Activated T-helper 2 cell treated with anti-CD3 and anti-CD28 coated beads, Interferon-gamma antibody, Interleukin-2, Interleukin-4, amounts not matched to agents 10 μg/mL and 5 μg/mL and 100 μg/mL, durations not matched to agents 14 hours and 24 hours and 36 hours (primary cell): ENCODE data around the gene INTS11. TPM values are rescaled to one million over a fixed set of nuclear protein-coding genes. Genes with fewer than 3 reads are reported as not detected.

Experiments used
- DNase-seq: peaks from one replicate; pipeline ENCODE4 v3.0.0; 2021; ENCODE audit warnings: low spot score
- H3K27ac Mint-ChIP-seq: one replicate; pipeline ENCODE4 v1.8.0; 2021; ENCODE audit warnings: mixed read lengths
- H3K27me3 Mint-ChIP-seq: one replicate; pipeline ENCODE4 v1.8.0; 2021; ENCODE audit warnings: low read depth, mixed read lengths
- H3K36me3 Mint-ChIP-seq: one replicate; pipeline ENCODE4 v1.8.0; 2021; ENCODE audit warnings: low read depth, mixed read lengths
- H3K4me1 Mint-ChIP-seq: one replicate; pipeline ENCODE4 v1.8.0; 2021; ENCODE audit warnings: low read depth, mixed read lengths
- H3K4me3 Mint-ChIP-seq: one replicate; pipeline ENCODE4 v1.8.0; 2021; ENCODE audit warnings: low read depth, mild to moderate bottlenecking, moderate library complexity, mixed read lengths
- H3K9me3 Mint-ChIP-seq: one replicate; pipeline ENCODE4 v1.8.0; 2021; ENCODE audit warnings: mixed read lengths
- intact Hi-C: fragments of 100-400 bp; cut with micrococcal nuclease; formaldehyde crosslinking; loops from one replicate; pipeline ENCODE4 v1.15.1; 2023
- total RNA-seq: library from RNA; stranded (reverse); gene quantifications from 2 replicates; pipeline ENCODE4 v1.2.3, GENCODE V29; 2022

INTS11 gene
- total RNA-seq, 1 donor from 2014 or later, result 127 TPM

DNA sequence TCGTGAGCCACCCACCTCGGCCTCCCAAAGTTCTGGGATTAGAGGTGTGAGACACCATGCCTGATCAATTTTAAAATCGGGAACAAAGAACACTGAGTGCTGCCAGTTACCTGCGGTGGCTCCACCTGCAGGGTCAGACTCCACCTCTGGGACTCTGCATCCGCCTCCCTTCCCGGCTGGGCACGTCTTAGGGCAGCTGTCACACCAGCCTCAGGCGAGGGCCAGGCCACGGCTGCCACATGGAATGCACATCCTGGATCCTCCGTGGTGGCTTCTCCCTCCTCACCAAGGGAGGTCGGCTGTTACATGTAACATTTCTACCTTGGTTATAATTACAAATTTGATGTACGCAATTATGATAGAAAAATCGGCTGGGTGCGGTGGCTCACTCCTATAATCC, 39.8 kb upstream of the INTS11 start:
- Mint-ChIP-seq H3K36me3 (no peaks in the 10 kb centered on the region), H3K4me3 (no peak overlapping the region), H3K4me1 (peaks cover 2% of the 10 kb centered on the region), H3K27me3 (peaks cover 11% of the 10 kb centered on the region), H3K9me3 (no peaks in the 10 kb centered on the region), H3K27ac (no peak overlapping the region)
- intact Hi-C loops, result no loop called here
- no peak for DNase-seq

DNA sequence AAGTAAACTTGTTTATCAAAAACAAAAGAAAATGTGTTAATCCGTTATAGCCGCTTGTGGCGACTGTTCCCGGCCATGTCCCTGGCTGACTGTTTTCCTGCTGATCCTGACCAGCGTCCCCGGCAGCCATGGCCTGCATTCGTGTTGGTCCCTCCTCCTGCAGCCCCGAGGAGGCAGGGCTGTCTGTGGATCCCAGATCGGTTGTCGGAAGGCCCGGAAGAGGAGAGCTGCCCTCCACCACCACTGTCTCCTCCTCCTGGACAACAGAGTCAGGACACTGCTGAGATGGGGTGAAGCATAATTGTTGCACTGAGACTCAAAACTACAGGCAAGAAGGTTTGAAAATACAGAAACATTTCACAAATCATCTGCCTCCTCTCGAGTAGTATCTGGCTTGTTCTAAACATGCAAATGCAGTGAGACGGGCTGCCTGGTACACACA, 37.5 kb upstream of the INTS11 start:
- no peak overlapping the region for H3K4me3 Mint-ChIP-seq
- H3K36me3 Mint-ChIP-seq, result no peaks in the 10 kb centered on the region
- intact Hi-C loops, result no loop called here
- peaks cover 18% of the 10 kb centered on the region for H3K27me3 Mint-ChIP-seq
- no peaks in the 10 kb centered on the region for H3K9me3 Mint-ChIP-seq
- no peak overlapping the region for H3K27ac Mint-ChIP-seq
- H3K4me1 Mint-ChIP-seq, result peaks cover 6% of the 10 kb centered on the region
- no peak for DNase-seq

DNA sequence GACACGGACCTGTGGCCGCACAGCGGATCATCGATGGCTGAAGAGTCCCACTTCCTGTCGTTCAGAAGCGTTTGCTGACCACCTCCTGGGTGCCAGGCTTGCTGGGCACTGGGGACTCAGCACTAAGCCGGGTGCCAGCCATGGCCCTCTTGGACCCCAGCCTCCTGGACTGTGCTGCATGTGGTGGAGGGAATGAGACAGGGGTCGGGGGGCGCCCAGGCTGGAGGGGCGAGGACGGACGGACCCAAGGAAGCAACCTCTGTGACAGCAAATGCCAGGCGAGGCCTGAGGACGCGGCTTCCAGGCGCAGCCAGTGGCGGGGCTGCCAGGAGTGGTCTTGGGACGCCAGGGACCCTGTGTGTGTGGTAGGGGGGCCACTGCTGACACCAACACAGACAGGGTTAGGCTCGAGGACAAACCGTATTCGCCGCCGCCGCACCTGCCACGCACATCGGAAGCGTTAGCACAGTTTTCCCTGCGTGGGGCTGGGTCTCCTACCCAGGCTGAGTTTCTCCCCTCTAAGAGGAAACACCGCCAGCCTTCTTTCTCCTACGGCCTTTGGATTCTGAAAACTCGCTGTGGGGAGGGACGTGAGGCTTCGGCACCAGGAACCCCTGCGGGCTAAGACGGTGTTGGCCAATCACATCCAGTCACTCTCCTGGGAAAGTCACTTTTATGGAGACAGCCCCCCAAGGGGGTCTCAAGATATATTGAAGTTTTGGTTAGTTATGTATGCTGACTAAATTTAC, 36.9 kb upstream of the INTS11 start:
- Mint-ChIP-seq H3K27ac (no peak overlapping the region), H3K36me3 (no peaks in the 10 kb centered on the region), H3K27me3 (peaks cover 18% of the 10 kb centered on the region), H3K4me3 (no peak overlapping the region), H3K9me3 (no peaks in the 10 kb centered on the region), H3K4me1 (peaks cover 6% of the 10 kb centered on the region)
- intact Hi-C loops, result no loop called here
- DNase-seq, result no peak

DNA sequence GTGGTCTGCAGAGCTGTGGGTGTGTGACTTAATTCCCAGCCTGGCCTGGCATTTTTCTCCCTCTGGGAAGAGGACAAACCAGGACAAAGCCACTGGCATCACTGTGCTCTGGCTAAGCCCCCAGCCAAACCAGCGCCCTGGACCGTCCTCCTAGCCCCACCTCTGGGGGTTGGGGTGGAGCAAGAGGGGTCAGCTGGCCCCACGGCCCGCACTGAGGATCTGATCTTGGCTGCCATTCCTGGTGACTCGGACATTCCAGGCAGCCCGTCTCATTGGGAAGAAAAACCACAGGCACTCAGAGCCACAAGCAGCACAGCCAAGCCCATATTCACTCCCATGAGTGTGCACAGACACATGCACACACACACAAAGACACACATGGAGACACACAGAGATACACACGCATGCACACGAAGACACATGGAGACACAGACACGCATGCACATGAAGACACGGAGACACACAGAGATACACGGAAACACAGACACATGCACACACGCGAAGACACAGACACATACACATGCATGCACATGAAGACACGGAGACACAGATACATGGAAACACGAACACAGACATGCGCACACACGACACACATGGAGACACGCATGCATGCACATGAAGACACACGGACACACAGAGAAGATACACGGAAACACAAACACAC, 36.2 kb upstream of the INTS11 start:
- H3K4me3 Mint-ChIP-seq, result no peak overlapping the region
- no peaks in the 10 kb centered on the region for H3K36me3 Mint-ChIP-seq

DNA sequence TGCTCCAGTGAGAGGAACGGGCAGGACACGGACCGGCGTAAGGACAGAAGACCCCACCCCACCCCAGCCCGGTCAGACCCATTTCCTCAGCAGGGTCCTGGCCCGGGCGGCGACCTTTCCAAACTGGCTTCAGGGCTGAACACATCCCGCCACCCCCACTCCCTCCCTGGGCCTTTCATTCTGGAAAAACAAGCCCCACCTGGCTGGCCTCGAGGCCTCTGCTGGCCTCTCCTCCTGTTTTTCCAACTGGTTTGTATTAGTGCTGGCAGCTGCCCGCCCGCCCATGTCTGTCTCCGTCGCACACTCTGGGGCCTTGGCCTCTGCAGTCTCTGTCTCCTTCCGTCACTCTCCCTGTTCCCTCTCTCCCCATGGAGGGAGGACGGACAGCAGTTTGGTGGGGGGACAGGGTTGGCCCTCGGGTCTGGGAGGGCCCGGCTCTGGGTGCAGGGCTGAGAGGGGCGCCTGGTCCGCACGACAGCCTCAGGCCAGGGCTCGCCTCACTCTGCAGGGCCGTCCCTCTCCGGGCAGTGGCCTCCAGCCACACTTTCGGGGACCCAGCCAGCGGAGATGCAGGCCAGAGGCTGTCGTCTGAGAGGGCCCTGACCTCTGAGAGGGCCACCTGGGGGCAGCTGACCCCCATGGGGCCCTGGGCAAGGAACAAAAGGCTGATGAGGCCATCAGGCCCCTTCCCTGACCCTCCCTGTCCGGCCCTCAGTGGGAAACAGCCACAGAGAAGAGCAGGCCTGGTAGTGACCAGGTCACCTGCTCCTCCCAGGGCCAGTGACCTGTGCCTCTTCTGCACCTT, 35.4 kb upstream of the INTS11 start:
- Mint-ChIP-seq H3K9me3 (no peaks in the 10 kb centered on the region), H3K27me3 (peaks cover 18% of the 10 kb centered on the region), H3K27ac (no peak overlapping the region), H3K4me3 (no peak overlapping the region), H3K36me3 (no peaks in the 10 kb centered on the region), H3K4me1 (peaks cover 6% of the 10 kb centered on the region)
- no peak for DNase-seq
- intact Hi-C loops, result no loop called here

More for the DNA sequence above, 36.2 kb upstream of the INTS11 start:
- no peak for DNase-seq
- Mint-ChIP-seq H3K9me3 (no peaks in the 10 kb centered on the region), H3K4me1 (peaks cover 6% of the 10 kb centered on the region), H3K27me3 (peaks cover 18% of the 10 kb centered on the region), H3K27ac (no peak overlapping the region)
- intact Hi-C loops, result no loop called here

DNA sequence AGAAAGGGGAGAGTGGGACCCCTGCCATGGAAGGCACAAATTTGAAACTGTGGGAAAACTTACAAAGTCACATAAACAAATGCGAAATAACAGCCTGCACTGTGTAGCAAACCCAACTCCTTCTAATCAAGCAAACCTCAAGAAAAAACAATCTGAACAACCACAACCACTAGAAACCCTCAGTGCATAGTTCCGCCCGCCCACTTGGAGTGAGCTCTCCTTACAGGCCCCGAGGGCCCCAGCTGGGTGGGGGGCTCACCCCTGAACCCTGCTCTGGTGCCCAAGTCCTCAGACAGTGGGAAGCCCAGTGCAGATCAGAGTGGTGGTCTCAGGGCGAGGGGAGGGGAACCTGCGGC, 34.8 kb upstream of the INTS11 start:
- Mint-ChIP-seq H3K4me1 (peaks cover 6% of the 10 kb centered on the region), H3K4me3 (no peak overlapping the region), H3K9me3 (no peaks in the 10 kb centered on the region), H3K27ac (no peak overlapping the region), H3K27me3 (peaks cover 18% of the 10 kb centered on the region), H3K36me3 (no peaks in the 10 kb centered on the region)
- intact Hi-C loops, result no loop called here
- no peak for DNase-seq

DNA sequence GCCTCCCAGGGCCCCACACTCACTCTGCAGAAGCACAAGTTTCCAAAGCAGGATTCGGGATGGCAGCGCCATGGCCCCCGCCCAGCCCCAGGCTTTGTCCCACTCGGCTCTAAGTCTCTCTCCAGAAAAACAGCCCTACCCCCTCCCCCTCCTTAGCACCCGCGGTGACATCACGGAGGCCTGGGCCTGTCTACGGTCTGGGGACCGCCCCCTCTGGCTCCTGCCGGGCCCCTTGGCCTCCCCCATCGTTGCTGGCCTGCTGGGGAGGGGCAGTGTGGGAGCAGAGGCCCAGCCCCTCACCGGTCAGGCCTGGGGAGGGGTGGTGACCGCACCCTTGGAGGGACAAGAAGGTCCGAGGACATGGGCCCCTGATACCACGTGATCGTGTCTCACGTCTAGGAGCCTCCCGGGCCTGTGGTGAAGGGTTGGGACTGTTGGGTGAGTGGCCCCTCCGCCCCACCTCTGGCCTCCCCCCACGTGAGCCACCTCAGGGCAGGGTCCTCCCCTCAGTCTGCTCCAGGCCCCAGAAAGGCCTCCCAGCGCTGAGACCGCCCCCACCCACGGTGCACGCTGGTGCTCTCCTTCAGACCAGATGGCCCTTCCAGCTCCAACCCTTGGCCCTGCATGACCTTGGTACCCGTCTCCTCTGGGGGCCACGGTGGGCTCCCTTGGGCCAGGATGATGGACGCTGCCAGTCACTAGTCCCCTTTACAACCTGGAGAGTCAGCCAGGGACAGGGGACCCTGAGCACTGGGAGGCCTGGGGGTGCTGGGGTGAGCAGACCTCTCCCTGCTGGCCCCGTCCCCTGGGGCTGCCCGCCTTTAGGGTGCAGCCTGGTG, 34.2 kb upstream of the INTS11 start, which contains the start of gene MXRA8:
MXRA8 (minus strand) TSS at position 123 of the 839 bp plus-strand sequence; CDS start at position 72, 51 bp downstream.
- peaks cover 20% of the 10 kb centered on the region for H3K27me3 Mint-ChIP-seq
- no peaks in the 10 kb centered on the region for H3K9me3 Mint-ChIP-seq
- H3K27ac Mint-ChIP-seq, result no peak within 1 kb of the TSS
- H3K36me3 Mint-ChIP-seq, result no peaks in the 10 kb centered on the region
- no peak for DNase-seq
- intact Hi-C loops, result no loop called here
- no peak within 1 kb of the TSS for H3K4me3 Mint-ChIP-seq
- H3K4me1 Mint-ChIP-seq, result peaks cover 6% of the 10 kb centered on the region

DNA sequence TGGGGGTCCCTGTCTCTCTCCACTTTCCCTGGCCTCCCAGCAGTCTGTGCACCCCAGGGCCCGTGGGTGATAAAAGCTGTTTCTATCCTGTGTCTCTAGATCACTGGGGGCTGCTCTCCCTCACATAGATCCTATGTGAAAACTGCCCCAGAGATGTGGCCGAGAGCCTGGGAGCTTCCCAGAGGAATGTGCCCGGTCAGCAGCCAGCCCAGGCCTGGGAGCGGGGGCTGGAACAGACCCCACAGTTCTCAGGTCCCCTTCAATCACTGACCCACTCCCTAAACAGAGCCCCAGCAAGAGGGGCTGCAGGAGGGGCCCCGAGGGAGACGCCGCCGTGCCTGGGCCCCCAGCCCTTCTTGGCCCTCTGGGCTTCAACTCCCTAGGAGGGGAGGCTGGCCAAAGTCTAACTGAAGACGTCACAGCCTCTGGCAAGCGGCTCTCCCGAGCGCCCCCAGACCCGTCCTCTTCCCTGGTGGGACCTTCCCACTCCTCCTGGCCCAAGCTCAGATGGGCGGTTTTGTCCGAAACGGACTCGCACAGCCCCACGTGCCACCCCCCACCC, 33.5 kb upstream of the INTS11 start:
- Mint-ChIP-seq H3K27ac (no peak overlapping the region), H3K27me3 (peaks cover 22% of the 10 kb centered on the region), H3K4me3 (no peak overlapping the region)

DNA sequence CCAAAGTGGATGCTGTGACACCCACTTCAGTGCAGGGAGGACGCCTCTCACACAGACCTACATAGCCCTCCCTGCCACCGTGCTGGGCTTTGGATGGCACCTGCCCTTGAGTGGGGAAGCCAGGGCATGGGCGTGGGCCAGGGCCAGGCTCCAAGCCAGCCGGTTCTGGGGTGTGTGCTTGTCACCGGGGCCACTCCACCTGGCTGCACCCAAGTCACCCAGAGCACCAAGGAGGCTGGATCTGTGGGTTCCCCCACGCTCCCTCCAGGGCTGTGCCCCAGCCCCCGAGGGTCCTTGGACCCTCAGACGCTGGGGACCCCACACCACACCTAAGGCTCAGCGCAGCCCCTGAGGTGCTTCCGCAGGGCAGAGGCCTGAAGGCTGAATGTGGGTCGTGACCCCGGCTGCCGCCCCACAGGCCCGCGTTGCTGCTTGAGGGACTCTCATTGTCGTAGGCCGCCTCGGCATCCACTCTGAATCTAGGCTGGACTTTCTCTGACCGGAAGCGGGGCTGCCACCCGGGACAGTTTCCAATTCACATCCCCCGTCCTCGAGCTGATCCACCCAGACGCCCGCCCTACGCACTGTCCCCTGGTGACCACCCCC, 32.4 kb upstream of the INTS11 start:
- H3K36me3 Mint-ChIP-seq, result no peaks in the 10 kb centered on the region
- no peak for DNase-seq
- H3K4me3 Mint-ChIP-seq, result no peak overlapping the region
- peaks cover 29% of the 10 kb centered on the region for H3K27me3 Mint-ChIP-seq
- intact Hi-C loops, result no loop called here
- H3K27ac Mint-ChIP-seq, result no peak overlapping the region
- no peaks in the 10 kb centered on the region for H3K9me3 Mint-ChIP-seq
- peaks cover 6% of the 10 kb centered on the region for H3K4me1 Mint-ChIP-seq

More for the DNA sequence above, 33.5 kb upstream of the INTS11 start:
- Mint-ChIP-seq H3K4me1 (peaks cover 6% of the 10 kb centered on the region), H3K36me3 (no peaks in the 10 kb centered on the region), H3K9me3 (no peaks in the 10 kb centered on the region)
- DNase-seq, result no peak
- intact Hi-C loops, result no loop called here

DNA sequence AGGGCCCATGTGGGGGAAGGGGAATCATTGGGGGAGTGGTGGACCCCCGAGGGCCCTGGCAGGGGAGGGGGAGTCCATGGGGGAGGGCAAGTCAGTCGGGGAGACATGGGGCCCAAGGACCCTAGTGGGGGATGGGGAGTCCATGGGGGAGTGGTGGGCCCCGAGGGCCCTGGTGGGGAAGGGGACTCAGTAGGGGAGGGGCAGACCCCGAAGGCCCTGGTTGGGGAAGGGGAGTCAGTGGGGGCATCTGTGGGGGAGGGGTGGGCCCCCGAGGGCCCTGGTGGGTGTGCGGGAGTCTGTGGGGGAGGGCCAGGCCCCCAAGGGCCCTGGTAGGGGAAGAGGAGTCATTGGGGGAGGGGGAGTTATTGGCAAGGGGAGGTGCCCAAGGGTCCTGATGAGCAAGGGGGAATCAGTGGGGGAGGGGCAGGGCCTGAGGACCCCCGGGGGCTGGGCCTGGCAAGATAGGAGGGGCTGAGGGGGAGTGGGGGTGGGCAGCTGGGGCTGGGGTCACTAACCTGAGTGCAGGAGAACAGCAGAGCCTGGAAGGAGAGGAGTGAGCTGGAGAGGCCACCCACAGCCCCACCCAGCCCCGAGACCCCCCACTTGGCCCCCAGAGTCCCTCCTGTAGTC, 31.8 kb upstream of the INTS11 start:
- Mint-ChIP-seq H3K9me3 (no peaks in the 10 kb centered on the region), H3K4me1 (peaks cover 6% of the 10 kb centered on the region), H3K4me3 (no peak overlapping the region), H3K36me3 (no peaks in the 10 kb centered on the region), H3K27me3 (peaks cover 29% of the 10 kb centered on the region), H3K27ac (no peak overlapping the region)
- intact Hi-C loops, result no loop called here
- no peak for DNase-seq

DNA sequence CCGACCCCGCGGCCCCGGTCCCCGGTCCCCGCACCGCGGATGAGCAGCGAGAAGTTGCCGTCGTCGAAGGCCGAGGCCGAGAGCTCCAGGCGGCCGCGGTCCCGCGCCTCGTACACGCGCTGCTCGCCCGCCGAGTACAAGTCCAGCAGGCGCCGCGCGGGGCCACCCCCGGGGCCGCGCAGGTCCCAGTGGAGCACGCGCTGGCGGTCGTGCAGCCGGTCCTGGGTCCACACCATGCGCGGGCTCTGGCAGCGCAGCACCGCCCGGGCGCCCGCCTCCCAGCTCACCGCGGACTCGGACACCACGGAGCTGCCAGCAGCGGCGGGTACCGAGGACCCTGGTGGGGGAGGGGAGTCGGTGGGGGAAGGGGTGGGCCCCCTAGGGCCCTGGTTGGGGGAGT, 31.0 kb upstream of the INTS11 start:
- DNase-seq, result no peak
- peaks cover 6% of the 10 kb centered on the region for H3K4me1 Mint-ChIP-seq
- intact Hi-C loops, result no loop called here
- H3K4me3 Mint-ChIP-seq, result no peak overlapping the region
- H3K27ac Mint-ChIP-seq, result no peak overlapping the region
- H3K27me3 Mint-ChIP-seq, result peaks cover 25% of the 10 kb centered on the region
- no peaks in the 10 kb centered on the region for H3K9me3 Mint-ChIP-seq
- no peaks in the 10 kb centered on the region for H3K36me3 Mint-ChIP-seq
